Mesenchymal stem cell (in vitro differentiated cells and primary cell): ENCODE data around the gene CNGA2.

Experiments used
- DNase-seq: peaks from one replicate; pipeline ENCODE4 v3.0.0-alpha.2; 2013
- H2AFZ ChIP-seq: one replicate; pipeline ENCODE4 v1.6.1; 2013; ENCODE audit warnings: low read depth, mild to moderate bottlenecking, control low read depth, inconsistent platforms, low read length, moderate library complexity
- H2AK5ac ChIP-seq: 2 replicates; pipeline ENCODE4 v1.6.1; 2013; ENCODE audit warnings: low read length, moderate library complexity, mild to moderate bottlenecking, inconsistent platforms; ENCODE audit not compliant: severe bottlenecking
- H2BK120ac ChIP-seq: one replicate; pipeline ENCODE4 v1.6.1; 2013; ENCODE audit warnings: low read depth, mild to moderate bottlenecking, inconsistent platforms, low read length, moderate library complexity
- H2BK12ac ChIP-seq, 2 experiments: one replicate each; pipeline ENCODE4 v1.6.1; 2013; ENCODE audit warnings: inconsistent platforms in 2 of 2, low read length in 2 of 2, mild to moderate bottlenecking in 2 of 2, moderate library complexity in 2 of 2, control low read depth in 1 of 2
- H2BK15ac ChIP-seq: one replicate; pipeline ENCODE4 v1.6.1; 2013; ENCODE audit warnings: mild to moderate bottlenecking, low read depth, inconsistent platforms; ENCODE audit not compliant: poor library complexity, severe bottlenecking
- H2BK5ac ChIP-seq: 2 replicates; pipeline ENCODE4 v1.6.1; 2013; ENCODE audit warnings: low read depth, mild to moderate bottlenecking, low read length, control low read depth, inconsistent platforms; ENCODE audit not compliant: poor library complexity, severe bottlenecking
- H3K14ac ChIP-seq, 2 experiments: one replicate each; pipeline ENCODE4 v1.6.1; 2013; ENCODE audit warnings: inconsistent platforms in 2 of 2, low read length in 2 of 2, control low read depth in 1 of 2, mild to moderate bottlenecking in 1 of 2, moderate library complexity in 1 of 2
- H3K18ac ChIP-seq, 2 experiments: one replicate each; pipeline ENCODE4 v1.6.1; 2013; ENCODE audit warnings: inconsistent platforms in 2 of 2, low read length in 2 of 2, control low read depth in 1 of 2, low read depth in 1 of 2, mild to moderate bottlenecking in 1 of 2
- H3K23ac ChIP-seq, 2 experiments: one replicate each; pipeline ENCODE4 v1.6.1; 2013; ENCODE audit warnings: inconsistent platforms in 2 of 2, low read length in 2 of 2, mild to moderate bottlenecking in 2 of 2, moderate library complexity in 2 of 2, control low read depth in 1 of 2
- H3K27ac ChIP-seq: 2 replicates; pipeline ENCODE4 v1.5.1; 2013; ENCODE audit warnings: mild to moderate bottlenecking, moderate library complexity, low read length, control low read depth, inconsistent platforms; ENCODE audit not compliant: poor library complexity, severe bottlenecking
- H3K27me3 ChIP-seq, 2 experiments: 2 replicates each; pipeline versions ENCODE4 v1.6.1 to v1.7.0; 2013; ENCODE audit warnings: low read length in 2 of 2, mild to moderate bottlenecking in 2 of 2, moderate library complexity in 2 of 2, control low read depth in 1 of 2, inconsistent platforms in 1 of 2; ENCODE audit not compliant: control insufficient read depth in 1 of 2, insufficient read depth in 1 of 2
- H3K36me3 ChIP-seq, 2 experiments: 2 replicates each; pipeline versions ENCODE4 v1.6.1 to v1.7.0; 2013; ENCODE audit warnings: low read length in 2 of 2, control low read depth in 1 of 2, inconsistent platforms in 1 of 2, low read depth in 1 of 2, mild to moderate bottlenecking in 1 of 2; ENCODE audit not compliant: insufficient read depth in 2 of 2, control insufficient read depth in 1 of 2
- H3K4ac ChIP-seq, 2 experiments: one replicate each; pipeline ENCODE4 v1.6.1; 2013; ENCODE audit warnings: inconsistent platforms in 2 of 2, low read length in 2 of 2, mild to moderate bottlenecking in 2 of 2, moderate library complexity in 2 of 2, control low read depth in 1 of 2, low read depth in 1 of 2
- H3K4me1 ChIP-seq: 2 replicates; pipeline ENCODE4 v1.6.1; 2013; ENCODE audit warnings: low read depth, low read length, control low read depth; ENCODE audit not compliant: control insufficient read depth, insufficient read depth
- H3K4me2 ChIP-seq: 2 replicates; pipeline ENCODE4 v1.6.1; 2013; ENCODE audit warnings: low read length, mild to moderate bottlenecking, inconsistent platforms; ENCODE audit not compliant: poor library complexity, severe bottlenecking
- H3K4me3 ChIP-seq, 2 experiments: 2 replicates each; pipeline versions ENCODE4 v1.5.1 to v1.7.0; 2013; ENCODE audit warnings: low read length in 2 of 2, mild to moderate bottlenecking in 2 of 2, control low read depth in 1 of 2, low read depth in 1 of 2; ENCODE audit not compliant: insufficient read depth in 1 of 2
- H3K79me1 ChIP-seq: replicated peaks from 2 replicates; pipeline ENCODE4 v1.6.1; 2013; ENCODE audit warnings: mild to moderate bottlenecking, control low read depth, low read length, inconsistent platforms; ENCODE audit not compliant: poor library complexity, severe bottlenecking
- H3K9ac ChIP-seq: 2 replicates; pipeline ENCODE4 v1.7.0; 2013; ENCODE audit warnings: mild to moderate bottlenecking, low read length, moderate library complexity
- H3K9me3 ChIP-seq: 2 replicates; pipeline ENCODE4 v1.7.0; 2013; ENCODE audit warnings: mild to moderate bottlenecking, low read length; ENCODE audit not compliant: control insufficient read depth
- H4K8ac ChIP-seq: one replicate; pipeline ENCODE4 v1.6.1; 2013; ENCODE audit warnings: inconsistent platforms, mild to moderate bottlenecking, low read length, moderate library complexity
- H4K91ac ChIP-seq: one replicate; pipeline ENCODE4 v1.6.1; 2013; ENCODE audit warnings: mild to moderate bottlenecking, low read length, inconsistent platforms
- WGBS: methylation state at CpG from one replicate; pipeline ENCODE4 v1.1.7; 2013; ENCODE audit warnings: mixed read lengths; 5-methylcytosine and 5-hydroxymethylcytosine counted together

Gene CNGA2

GRCh38 chrX:151724563-151725337 is 9.8 kb upstream of the CNGA2 start:
- peaks cover 0 to 66% of the 10 kb centered on the region in 2 experiments for H3K27me3 ChIP-seq
- H2BK15ac ChIP-seq, result no peak overlapping the region
- H3K9ac ChIP-seq, result no peak overlapping the region
- H3K4me1 ChIP-seq, result no peaks in the 10 kb centered on the region
- no peak overlapping the region for H3K4ac ChIP-seq
- no peak overlapping the region for H3K23ac ChIP-seq
- H3K79me1 ChIP-seq, result no peaks in the 10 kb centered on the region
- no peak overlapping the region for H3K4me3 ChIP-seq
- no peak overlapping the region for H2BK12ac ChIP-seq
- no peak overlapping the region for H2BK120ac ChIP-seq
- H4K8ac ChIP-seq, result no peak overlapping the region
- H2AFZ ChIP-seq, result no peak overlapping the region
- H3K14ac ChIP-seq, result no peak overlapping the region
- no peak overlapping the region for H3K18ac ChIP-seq
- H3K9me3 ChIP-seq, result no peaks in the 10 kb centered on the region
- H2BK5ac ChIP-seq, result no peak overlapping the region
- H2AK5ac ChIP-seq, result no peak overlapping the region
- no peaks in the 10 kb centered on the region for H3K36me3 ChIP-seq
- no peak overlapping the region for H3K27ac ChIP-seq
- no peak for DNase-seq
- H4K91ac ChIP-seq, result no peak overlapping the region
- H3K4me2 ChIP-seq, result no peak overlapping the region
- WGBS, result 68% methylated on average over 5 of the region's 7 CpGs

GRCh38 chrX:151725338-151725614 is 9.3 kb upstream of the CNGA2 start:
- H3K79me1 ChIP-seq, result no peaks in the 10 kb centered on the region
- no peak overlapping the region for H3K23ac ChIP-seq
- no CpG with 5 or more reads among the region's 1 CpG for WGBS
- no peak overlapping the region for H3K18ac ChIP-seq
- no peak overlapping the region for H2BK12ac ChIP-seq
- H2BK15ac ChIP-seq, result no peak overlapping the region
- H2BK5ac ChIP-seq, result no peak overlapping the region
- H2AFZ ChIP-seq, result no peak overlapping the region
- no peak overlapping the region for H3K4me2 ChIP-seq
- no peak overlapping the region for H3K27ac ChIP-seq
- H3K9ac ChIP-seq, result no peak overlapping the region
- no peak overlapping the region for H2AK5ac ChIP-seq
- H4K8ac ChIP-seq, result no peak overlapping the region
- no peaks in the 10 kb centered on the region for H3K4me1 ChIP-seq
- H4K91ac ChIP-seq, result no peak overlapping the region
- no peak overlapping the region for H3K14ac ChIP-seq
- no peak overlapping the region for H3K4ac ChIP-seq
- no peak overlapping the region for H3K4me3 ChIP-seq
- no peak overlapping the region for H2BK120ac ChIP-seq
- no peaks in the 10 kb centered on the region for H3K36me3 ChIP-seq
- peaks cover 0 to 70% of the 10 kb centered on the region in 2 experiments for H3K27me3 ChIP-seq
- no peak for DNase-seq
- no peaks in the 10 kb centered on the region for H3K9me3 ChIP-seq

- Histone ChIP-seq H2BK12ac (no peak overlapping the region), H3K4me1 (no peaks in the 10 kb centered on the region), H3K4me2 (no peak overlapping the region), H2BK120ac (no peak overlapping the region), H4K91ac (no peak overlapping the region), H3K9ac (no peak overlapping the region), H2BK5ac (no peak overlapping the region), H3K27ac (no peak overlapping the region), H3K18ac (no peak overlapping the region), H3K27me3 (peaks cover 0 to 65% of the 10 kb centered on the region in 2 experiments), H3K23ac (no peak overlapping the region), H2AFZ (no peak overlapping the region), H4K8ac (no peak overlapping the region), H2AK5ac (no peak overlapping the region), H3K9me3 (no peaks in the 10 kb centered on the region), H3K14ac (no peak overlapping the region), H3K36me3 (no peaks in the 10 kb centered on the region), H3K4ac (no peak overlapping the region), H3K79me1 (no peaks in the 10 kb centered on the region), H2BK15ac (no peak overlapping the region), H3K4me3 (no peak overlapping the region)
- DNase-seq, result no peak
- 49% methylated on average over 5 of the region's 5 CpGs for WGBS
Observed at GRCh38 chrX:151726751-151727150, 7.8 kb upstream of the CNGA2 start.

- WGBS, result 72% methylated on average over 4 of the region's 4 CpGs
- Histone ChIP-seq H3K23ac (no peak overlapping the region), H3K9me3 (no peaks in the 10 kb centered on the region)
Observed at GRCh38 chrX:151727346-151727745, 7.2 kb upstream of the CNGA2 start.

More at GRCh38 chrX:151727346-151727745, 7.2 kb upstream of the CNGA2 start:
- Histone ChIP-seq H3K4me1 (no peaks in the 10 kb centered on the region), H2AFZ (no peak overlapping the region), H4K8ac (no peak overlapping the region), H3K18ac (no peak overlapping the region), H3K4me2 (no peak overlapping the region), H2BK12ac (no peak overlapping the region), H2BK120ac (no peak overlapping the region), H3K36me3 (no peaks in the 10 kb centered on the region), H3K9ac (no peak overlapping the region), H3K27ac (no peak overlapping the region), H3K4ac (no peak overlapping the region), H3K4me3 (no peak overlapping the region), H3K14ac (no peak overlapping the region), H3K27me3 (peaks cover 0 to 68% of the 10 kb centered on the region in 2 experiments), H3K79me1 (no peaks in the 10 kb centered on the region), H2BK5ac (no peak overlapping the region), H2AK5ac (no peak overlapping the region), H4K91ac (no peak overlapping the region), H2BK15ac (no peak overlapping the region)
- DNase-seq, result no peak
